ENCODE measurements around the gene NMT2.
A peak's percentile ranks its signal among the peaks of the same experiment; 100 is the strongest.
"Not testable (repeated sequence)": the region's sequence is repeated elsewhere in the genome, so short reads cannot be mapped to it uniquely, and the experiment has no call there.

Gene NMT2

DNA sequence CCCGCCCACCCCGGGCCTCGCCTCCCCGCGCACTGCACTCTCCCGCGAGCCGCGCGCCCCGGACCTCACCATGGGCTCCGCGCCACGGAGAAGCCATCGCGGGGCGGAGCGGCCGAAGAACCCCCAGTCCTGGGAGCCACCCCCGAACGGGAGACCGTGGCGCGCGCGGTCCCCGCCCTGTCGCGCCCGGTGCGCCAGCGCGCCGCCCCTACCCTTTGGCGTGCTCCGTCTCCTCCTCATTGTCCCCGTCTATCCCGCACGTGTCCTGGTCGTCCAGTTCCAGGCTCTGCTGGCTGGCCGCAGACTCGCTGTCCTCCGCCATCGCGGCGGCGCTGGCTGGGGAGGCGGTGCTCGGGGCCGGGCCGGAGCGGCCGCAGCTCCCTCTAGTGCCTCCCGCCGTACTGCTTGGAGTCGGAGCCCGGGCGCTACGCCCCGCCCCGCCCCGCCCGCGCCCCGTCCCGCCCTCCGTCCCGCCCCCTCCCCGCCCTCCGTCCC is at the start of gene NMT2:
TSS of gene NMT2 (minus strand) at position 403 of the 495 bp plus-strand sequence. CDS start at position 322, 81 bp downstream.
- peak; percentile 97 for DNase-seq (ENCODE audit: low spot score)
- peak; percentile 17 for FAIRE-seq

GRCh38 chr10:15216700-15217099 is 48.2 kb upstream of the NMT2 start:
- no peak for DNase-seq (ENCODE audit: low spot score)
- FAIRE-seq = no peak

- no peak for FAIRE-seq
- DNase-seq (ENCODE audit: low spot score) = no peak
Measured at GRCh38 chr10:15214237-15214636, 45.7 kb upstream of the NMT2 start.

GRCh38 chr10:15213461-15213861 is 45.0 kb upstream of the NMT2 start:
- DNase-seq (ENCODE audit: low spot score) (no peak), FAIRE-seq (no peak)

DNA sequence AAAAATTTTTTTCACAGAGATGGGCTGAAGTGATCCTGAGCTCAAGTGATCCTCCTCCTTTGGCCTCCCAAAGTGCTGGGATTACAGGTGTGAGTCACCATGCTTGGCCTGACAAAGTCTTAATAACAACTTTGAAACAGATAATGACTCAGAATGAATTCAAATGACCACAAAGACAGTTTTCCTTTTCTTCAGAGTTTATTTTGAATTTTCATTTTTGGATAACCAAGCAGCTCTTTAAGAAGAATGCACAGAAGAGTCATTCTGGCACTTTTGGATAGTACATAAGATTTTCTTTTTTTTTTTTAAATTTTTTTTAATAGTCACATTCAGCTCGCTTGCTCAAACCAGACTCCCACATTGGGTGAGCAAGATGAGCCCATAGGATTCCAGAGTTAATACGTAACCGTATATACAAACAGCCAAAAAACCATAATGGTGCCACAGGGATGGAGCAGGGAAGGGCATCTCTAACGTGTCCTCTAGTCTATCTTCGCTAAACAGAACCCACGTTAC is 43.0 kb upstream of the NMT2 start:
- FAIRE-seq (peak; percentile 13), DNase-seq (ENCODE audit: low spot score) (peak; percentile 77)

GRCh38 chr10:15210521-15210920 is 42.0 kb upstream of the NMT2 start:
- DNase-seq (ENCODE audit: low spot score) = no peak
- FAIRE-seq = no peak

- peak; percentile 41 for DNase-seq (ENCODE audit: low spot score)
Measured at GRCh38 chr10:15209827-15210509, 41.5 kb upstream of the NMT2 start.

DNA sequence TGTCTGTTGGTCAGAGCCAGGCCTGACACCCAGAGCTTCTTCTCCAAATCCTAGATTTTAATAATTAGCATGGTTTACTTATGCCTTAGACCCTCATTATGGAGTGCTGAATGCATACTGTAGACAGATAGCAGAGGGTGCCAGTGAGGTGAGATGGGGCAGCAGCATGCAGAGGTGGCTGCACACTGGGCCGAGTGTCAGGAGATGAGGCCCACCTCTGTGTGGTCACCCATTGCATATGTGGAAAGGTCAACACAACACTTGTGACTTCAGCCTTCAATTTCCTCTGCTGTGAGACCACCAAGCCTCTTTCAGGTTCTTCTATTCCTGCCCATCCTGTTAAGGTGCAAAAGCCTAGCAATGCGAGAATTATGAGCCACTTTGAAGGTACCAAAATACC is 39.7 kb upstream of the NMT2 start:
- FAIRE-seq (no peak), DNase-seq (ENCODE audit: low spot score) (no peak)

More at GRCh38 chr10:15209827-15210509, 41.5 kb upstream of the NMT2 start:
- FAIRE-seq = no peak

- FAIRE-seq; DNase-seq (ENCODE audit: low spot score): not testable (repeated sequence)
Measured at GRCh38 chr10:15207410-15207809, 38.9 kb upstream of the NMT2 start.

DNA sequence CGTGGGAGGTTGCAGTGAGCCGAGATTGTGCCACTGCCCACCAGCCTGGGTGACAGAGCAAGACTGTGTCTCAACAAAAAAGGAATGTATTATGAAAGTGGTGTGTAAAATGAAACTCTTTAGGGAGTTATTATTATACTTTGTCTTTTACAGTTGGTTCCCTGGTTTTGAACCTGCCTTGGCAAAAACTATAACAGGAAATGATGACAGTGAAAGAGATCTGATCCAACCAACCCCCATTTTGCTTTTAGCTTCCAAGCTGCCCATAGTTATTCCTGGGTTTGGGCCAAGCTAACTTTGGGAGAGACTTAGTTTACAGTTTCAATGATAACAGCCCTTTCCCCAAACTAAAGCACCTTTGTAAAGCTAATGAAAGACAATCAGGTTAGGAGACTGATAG is 34.1 kb upstream of the NMT2 start:
- FAIRE-seq (no peak), DNase-seq (ENCODE audit: low spot score) (no peak)

- FAIRE-seq; DNase-seq (ENCODE audit: low spot score): not testable (repeated sequence)
Measured at GRCh38 chr10:15202301-15202621, 33.8 kb upstream of the NMT2 start.

GRCh38 chr10:15201589-15202300 is 33.3 kb upstream of the NMT2 start:
- no peak for FAIRE-seq
- DNase-seq (ENCODE audit: low spot score) = peak; percentile 50

DNA sequence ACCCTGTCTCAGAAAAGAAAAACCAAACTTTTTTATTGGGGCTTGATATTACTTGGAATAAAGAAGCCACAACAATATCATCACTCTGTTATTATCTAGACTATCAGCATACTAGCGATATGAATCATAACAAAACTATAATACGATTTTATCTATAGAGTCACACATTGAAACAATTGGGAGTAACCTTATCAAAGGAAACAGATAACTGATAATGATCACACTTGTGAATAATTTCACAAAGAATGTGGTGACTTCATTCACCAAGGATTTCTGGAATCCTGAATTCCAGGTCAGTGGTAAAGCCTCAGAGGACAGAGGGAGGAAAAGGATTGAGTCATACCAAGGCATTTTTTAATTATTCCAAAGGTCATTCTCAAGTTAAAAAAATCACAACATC is 32.1 kb upstream of the NMT2 start:
- DNase-seq (ENCODE audit: low spot score) (peak; percentile 74), FAIRE-seq (no peak)

- FAIRE-seq = no peak
- DNase-seq (ENCODE audit: low spot score) = no peak
Measured at GRCh38 chr10:15197911-15198310, 29.4 kb upstream of the NMT2 start.

DNA sequence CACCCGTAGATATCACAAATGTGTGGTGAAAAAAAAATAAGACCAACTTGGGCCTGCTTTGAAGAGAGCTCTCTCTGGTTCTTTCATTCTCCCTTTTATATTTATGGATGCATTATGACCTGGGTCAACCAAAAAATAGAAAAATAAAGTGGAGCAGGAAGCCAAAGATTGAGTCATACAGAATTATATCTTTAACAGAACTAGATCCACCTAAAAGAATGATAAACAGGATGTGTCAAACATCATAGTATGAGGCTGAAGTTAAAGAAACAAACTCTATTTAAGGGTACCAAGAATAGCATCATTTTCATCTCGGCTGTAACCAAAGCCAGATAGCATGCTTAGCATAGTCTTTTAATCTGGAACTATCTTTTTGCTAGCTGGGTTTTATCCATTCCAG is 28.8 kb upstream of the NMT2 start:
- FAIRE-seq (no peak), DNase-seq (ENCODE audit: low spot score) (no peak)

DNA sequence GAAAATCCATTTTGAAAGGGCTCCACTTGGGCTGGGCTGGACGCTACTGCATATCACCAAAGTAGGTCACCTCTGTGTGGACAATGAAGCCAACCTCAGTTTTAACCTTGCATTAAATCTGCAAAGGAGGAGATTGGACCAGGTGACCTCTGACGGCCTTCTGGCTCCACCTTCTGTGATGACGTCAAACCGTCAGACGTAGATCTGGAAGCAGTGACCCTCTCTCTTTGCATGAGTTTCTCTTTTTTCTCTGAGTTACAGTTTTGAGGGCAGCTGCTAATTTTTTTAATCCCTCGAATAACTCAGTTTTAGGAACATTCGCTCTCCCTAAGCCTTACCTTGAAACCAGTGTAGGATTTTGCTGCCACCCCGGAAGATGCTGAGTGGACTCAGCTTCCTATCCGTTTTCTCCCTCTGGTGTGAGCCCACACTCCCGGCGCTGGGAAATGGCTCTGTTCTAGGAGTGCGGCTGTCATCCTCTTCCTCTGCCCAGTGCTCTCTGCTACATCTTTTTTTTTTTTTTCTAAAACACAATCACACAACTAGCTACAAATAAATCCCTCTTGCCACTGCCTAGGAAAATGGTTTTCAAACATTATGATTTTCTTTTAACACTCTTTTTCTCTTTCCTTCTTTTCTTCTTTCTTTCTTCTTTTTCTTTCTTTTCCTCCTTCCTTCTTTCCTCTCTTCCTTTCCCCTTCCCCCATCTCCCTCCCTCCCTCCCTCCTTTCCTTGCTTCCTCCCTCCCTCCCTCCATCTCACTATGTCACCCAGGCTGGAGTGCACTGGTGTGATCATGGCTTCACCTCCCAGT is 27.7 kb upstream of the NMT2 start:
- DNase-seq (ENCODE audit: low spot score) (no peak), FAIRE-seq (no peak)

- no peak for DNase-seq (ENCODE audit: low spot score)
- no peak for FAIRE-seq
Measured at GRCh38 chr10:15189133-15189885, 20.8 kb upstream of the NMT2 start.

GRCh38 chr10:15188603-15189002 is 20.1 kb upstream of the NMT2 start:
- DNase-seq (ENCODE audit: low spot score) (no peak), FAIRE-seq (no peak)

- FAIRE-seq (no peak), DNase-seq (ENCODE audit: low spot score) (no peak)
Measured at GRCh38 chr10:15183689-15184481, 15.4 kb upstream of the NMT2 start.

GRCh38 chr10:15182540-15183207 is 14.2 kb upstream of the NMT2 start:
- DNase-seq (ENCODE audit: low spot score) = no peak
- FAIRE-seq = no peak

Data from urothelium cell line (cell line).